ENCODE measurements around the gene SMPD2. TPM values are rescaled to one million over a fixed set of nuclear protein-coding genes. Genes with fewer than 3 reads are reported as not detected.

SMPD2 gene
- total RNA-seq, 4 donors from 2014 or later: 20.6 to 34.5 (median 26.8) TPM

DNA sequence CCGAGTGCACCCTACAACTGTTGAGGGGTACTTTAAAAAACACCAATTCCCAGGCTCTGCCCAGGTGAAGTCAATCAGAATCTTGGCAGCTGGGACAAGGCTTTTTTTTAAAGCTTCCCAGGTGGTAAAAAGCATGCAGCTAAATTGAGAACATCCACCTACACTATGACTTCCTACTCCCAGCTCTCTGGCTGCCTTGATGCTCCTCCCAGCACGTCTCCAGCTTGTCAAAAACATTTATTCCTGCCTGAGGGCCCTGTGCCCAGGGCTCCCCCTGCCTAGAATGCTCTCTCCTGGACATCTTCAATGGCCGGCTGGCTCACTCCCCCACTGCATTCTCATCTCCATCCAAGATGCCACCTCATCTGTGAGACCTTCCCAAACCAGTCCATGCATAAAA is 32.6 kb downstream of the SMPD2 start:
- no peak for DNase-seq
- no peak for TF ChIP-seq POLR2A (IDR thresholded peaks at IDR 0.05)
- TF ChIP-seq, protein P1, sequence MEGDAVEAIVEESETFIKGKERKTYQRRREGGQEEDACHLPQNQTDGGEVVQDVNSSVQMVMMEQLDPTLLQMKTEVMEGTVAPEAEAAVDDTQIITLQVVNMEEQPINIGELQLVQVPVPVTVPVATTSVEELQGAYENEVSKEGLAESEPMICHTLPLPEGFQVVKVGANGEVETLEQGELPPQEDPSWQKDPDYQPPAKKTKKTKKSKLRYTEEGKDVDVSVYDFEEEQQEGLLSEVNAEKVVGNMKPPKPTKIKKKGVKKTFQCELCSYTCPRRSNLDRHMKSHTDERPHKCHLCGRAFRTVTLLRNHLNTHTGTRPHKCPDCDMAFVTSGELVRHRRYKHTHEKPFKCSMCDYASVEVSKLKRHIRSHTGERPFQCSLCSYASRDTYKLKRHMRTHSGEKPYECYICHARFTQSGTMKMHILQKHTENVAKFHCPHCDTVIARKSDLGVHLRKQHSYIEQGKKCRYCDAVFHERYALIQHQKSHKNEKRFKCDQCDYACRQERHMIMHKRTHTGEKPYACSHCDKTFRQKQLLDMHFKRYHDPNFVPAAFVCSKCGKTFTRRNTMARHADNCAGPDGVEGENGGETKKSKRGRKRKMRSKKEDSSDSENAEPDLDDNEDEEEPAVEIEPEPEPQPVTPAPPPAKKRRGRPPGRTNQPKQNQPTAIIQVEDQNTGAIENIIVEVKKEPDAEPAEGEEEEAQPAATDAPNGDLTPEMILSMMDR (IDR thresholded peaks at IDR 0.05): no peak
- H3K4me3 ChIP-seq: no peak overlapping the region
- H3K4me1 ChIP-seq: peaks cover 0 to 15% (median 7%) of the 10 kb centered on the region in 4 donors
- no peak overlapping the region for H3K27ac ChIP-seq
- H3K27me3 ChIP-seq: no peaks in the 10 kb centered on the region
- H3K36me3 ChIP-seq: peaks cover 0 to 75% (median 0%) of the 10 kb centered on the region in 3 donors
- no peaks in the 10 kb centered on the region for H3K9me3 ChIP-seq

DNA sequence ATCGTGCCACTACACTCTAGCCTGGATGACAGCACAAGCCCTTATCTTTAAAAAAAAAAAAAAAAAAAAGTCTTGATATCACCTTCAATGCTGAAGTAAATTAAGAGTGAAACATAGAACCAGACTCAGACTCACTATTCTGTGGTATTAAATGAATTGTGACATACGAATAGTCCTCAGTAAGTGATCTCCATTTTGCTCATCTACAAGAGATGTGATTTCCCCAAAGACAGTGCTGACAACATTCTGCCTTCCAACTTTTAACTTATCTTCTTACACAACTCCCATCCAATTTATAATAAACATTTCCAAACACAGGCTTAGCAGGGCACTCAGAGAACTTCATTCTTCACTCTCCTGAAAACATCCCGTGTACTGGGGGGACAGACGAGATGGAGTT is 34.5 kb downstream of the SMPD2 start:
- H3K4me3 ChIP-seq: no peak overlapping the region
- peaks cover 0 to 70% (median 0%) of the 10 kb centered on the region in 3 donors for H3K36me3 ChIP-seq
- H3K9me3 ChIP-seq: no peaks in the 10 kb centered on the region
- DNase-seq: no peak
- peaks cover 0 to 23% (median 15%) of the 10 kb centered on the region in 4 donors for H3K4me1 ChIP-seq
- TF ChIP-seq, protein P1 (IDR thresholded peaks at IDR 0.05): no peak
- TF ChIP-seq POLR2A (IDR thresholded peaks at IDR 0.05): no peak
- H3K27ac ChIP-seq: no peak overlapping the region
- no peaks in the 10 kb centered on the region for H3K27me3 ChIP-seq

DNA sequence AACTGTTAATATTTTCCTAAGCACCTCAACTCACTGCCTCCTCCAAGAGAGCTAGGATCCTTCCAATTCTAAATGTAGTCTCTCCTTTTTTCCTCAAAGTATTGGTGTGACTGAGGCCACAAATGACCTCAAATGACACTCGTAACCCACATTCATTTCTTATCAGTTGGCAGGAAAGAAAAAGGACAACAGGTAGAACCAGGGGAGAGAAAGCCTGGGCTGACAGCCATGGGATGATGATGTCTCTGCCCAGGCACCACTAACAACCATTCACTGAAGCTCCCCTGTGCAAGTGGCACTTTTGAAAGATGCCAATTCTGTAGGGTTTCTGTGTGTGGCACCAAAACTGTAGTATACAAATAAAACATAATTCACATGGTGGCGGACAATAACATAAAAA is 35.1 kb downstream of the SMPD2 start:
- peaks cover 0 to 68% (median 0%) of the 10 kb centered on the region in 3 donors for H3K36me3 ChIP-seq
- TF ChIP-seq, protein P1 (IDR thresholded peaks at IDR 0.05): no peak
- no peak for TF ChIP-seq POLR2A (IDR thresholded peaks at IDR 0.05)

DNA sequence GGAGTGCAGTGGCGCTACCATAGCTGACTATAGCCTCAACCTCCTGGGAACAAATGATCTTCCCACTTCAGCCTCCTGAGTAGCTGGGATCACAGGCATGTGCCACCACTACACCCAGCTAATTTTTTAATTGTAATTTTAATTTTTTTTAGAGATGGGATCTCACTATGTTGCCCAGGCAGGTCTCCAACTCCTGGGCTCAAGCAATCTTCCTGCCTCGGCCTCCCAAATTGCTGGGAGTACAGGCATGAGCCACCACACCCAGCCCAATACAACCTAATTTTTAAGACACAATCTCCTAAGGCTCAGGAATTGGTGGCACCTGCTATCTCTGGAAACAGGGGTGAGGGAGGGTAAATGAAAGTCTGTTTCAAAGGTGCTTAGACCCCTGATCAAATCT is 36.7 kb downstream of the SMPD2 start:
- TF ChIP-seq, protein P1 (IDR thresholded peaks at IDR 0.05): no peak
- no peak for TF ChIP-seq POLR2A (IDR thresholded peaks at IDR 0.05)
- H3K4me3 ChIP-seq: no peak overlapping the region
- peaks cover 0 to 59% (median 0%) of the 10 kb centered on the region in 3 donors for H3K36me3 ChIP-seq
- no peak overlapping the region for H3K27ac ChIP-seq
- no peak for DNase-seq
- H3K27me3 ChIP-seq: no peaks in the 10 kb centered on the region
- H3K9me3 ChIP-seq: no peaks in the 10 kb centered on the region
- H3K4me1 ChIP-seq: peaks cover 0 to 39% (median 29%) of the 10 kb centered on the region in 4 donors

More for the DNA sequence above, 35.1 kb downstream of the SMPD2 start:
- H3K4me1 ChIP-seq: peaks cover 0 to 29% (median 20%) of the 10 kb centered on the region in 4 donors
- H3K4me3 ChIP-seq: no peak overlapping the region
- H3K27ac ChIP-seq: no peak overlapping the region
- H3K27me3 ChIP-seq: no peaks in the 10 kb centered on the region
- no peak for DNase-seq
- H3K9me3 ChIP-seq: no peaks in the 10 kb centered on the region

DNA sequence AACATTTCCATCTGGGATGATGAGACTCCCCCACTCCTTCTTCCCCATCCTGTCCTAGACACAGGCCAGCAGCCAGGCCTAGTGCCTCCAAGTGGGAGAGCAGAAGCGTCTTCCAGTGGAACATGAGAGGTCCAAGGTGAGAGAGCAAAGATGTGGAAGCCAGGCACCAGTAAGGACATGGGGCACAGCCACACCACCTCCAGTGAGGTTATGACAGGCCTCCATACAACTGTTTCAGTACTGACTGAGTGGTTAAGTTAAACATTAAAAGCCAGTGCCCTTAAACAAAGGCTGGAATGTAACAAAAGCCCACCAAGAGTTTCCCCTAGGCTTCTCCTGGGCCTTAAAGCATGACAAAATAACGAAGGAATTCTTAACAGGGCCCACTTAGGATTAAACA is 37.2 kb downstream of the SMPD2 start:
- H3K9me3 ChIP-seq: no peaks in the 10 kb centered on the region
- no peak for DNase-seq
- TF ChIP-seq, protein P1 (IDR thresholded peaks at IDR 0.05): no peak
- TF ChIP-seq POLR2A (IDR thresholded peaks at IDR 0.05): no peak
- peaks cover 0 to 54% (median 0%) of the 10 kb centered on the region in 3 donors for H3K36me3 ChIP-seq
- no peaks in the 10 kb centered on the region for H3K27me3 ChIP-seq
- H3K27ac ChIP-seq: no peak overlapping the region
- H3K4me1 ChIP-seq: peaks cover 0 to 41% (median 27%) of the 10 kb centered on the region in 4 donors
- H3K4me3 ChIP-seq: no peak overlapping the region

Data from Peyer's patch (tissue), 4 donors.